Sigmoid colon (tissue), 4 donors: Measurements from ENCODE around the gene OSER1.
"Not testable (repeated sequence)": the region's sequence is repeated elsewhere in the genome, so short reads cannot be mapped to it uniquely, and the experiment has no call there.

Source experiments
- EP300 ChIP-seq, 4 donors: sonication (generic); formaldehyde crosslinking; IDR thresholded peaks; one replicate each; pipeline ENCODE4 v1.6.1; 2017; ENCODE audit warnings: antibody characterized with exemption in 4 of 4
- POLR2A ChIP-seq, 2 donors: fragments of 450-650 bp; IDR thresholded peaks; one replicate each; pipeline ENCODE4 v1.6.1; 2016; ENCODE audit warnings: antibody characterized with exemption in 2 of 2, mild to moderate bottlenecking in 2 of 2, moderate library complexity in 2 of 2
- POLR2AphosphoS5 ChIP-seq, 4 donors: sonication (generic); formaldehyde crosslinking; IDR thresholded peaks; one replicate each; pipeline ENCODE4 v1.6.1; 2017; ENCODE audit warnings: antibody characterized with exemption in 4 of 4
- TF ChIP-seq, protein P1 (sequence below), 4 experiments: fragments of 450-650 bp in 3 of 4; fragments of 200-600 bp in 1 of 4; IDR thresholded peaks; one replicate each; pipeline ENCODE4 v1.5.1; 2016 to 2019; ENCODE audit warnings: antibody characterized with exemption in 4 of 4, mild to moderate bottlenecking in 3 of 4, moderate library complexity in 2 of 4

DNA sequence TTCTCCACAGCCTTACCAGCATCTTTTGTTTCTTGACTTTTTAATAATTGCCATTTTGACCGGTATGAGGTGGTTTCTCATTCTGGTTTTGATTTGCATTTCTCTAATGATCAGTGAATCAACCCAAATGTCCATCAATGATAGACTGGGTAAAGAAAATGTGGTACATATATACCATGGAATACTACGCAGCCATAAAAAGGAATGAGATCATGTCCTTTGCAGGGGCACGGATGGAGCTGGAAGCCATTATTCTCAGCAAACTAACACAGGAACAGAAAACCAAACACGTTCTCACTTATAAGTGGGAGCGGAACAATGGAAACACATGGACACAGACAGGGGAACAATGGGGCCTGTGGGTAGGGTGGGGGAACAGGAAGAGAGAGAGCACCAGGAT, 18.9 kb downstream of the OSER1 start:
- TF ChIP-seq, protein P1, sequence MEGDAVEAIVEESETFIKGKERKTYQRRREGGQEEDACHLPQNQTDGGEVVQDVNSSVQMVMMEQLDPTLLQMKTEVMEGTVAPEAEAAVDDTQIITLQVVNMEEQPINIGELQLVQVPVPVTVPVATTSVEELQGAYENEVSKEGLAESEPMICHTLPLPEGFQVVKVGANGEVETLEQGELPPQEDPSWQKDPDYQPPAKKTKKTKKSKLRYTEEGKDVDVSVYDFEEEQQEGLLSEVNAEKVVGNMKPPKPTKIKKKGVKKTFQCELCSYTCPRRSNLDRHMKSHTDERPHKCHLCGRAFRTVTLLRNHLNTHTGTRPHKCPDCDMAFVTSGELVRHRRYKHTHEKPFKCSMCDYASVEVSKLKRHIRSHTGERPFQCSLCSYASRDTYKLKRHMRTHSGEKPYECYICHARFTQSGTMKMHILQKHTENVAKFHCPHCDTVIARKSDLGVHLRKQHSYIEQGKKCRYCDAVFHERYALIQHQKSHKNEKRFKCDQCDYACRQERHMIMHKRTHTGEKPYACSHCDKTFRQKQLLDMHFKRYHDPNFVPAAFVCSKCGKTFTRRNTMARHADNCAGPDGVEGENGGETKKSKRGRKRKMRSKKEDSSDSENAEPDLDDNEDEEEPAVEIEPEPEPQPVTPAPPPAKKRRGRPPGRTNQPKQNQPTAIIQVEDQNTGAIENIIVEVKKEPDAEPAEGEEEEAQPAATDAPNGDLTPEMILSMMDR (IDR thresholded peaks at IDR 0.05): not testable (repeated sequence)
- TF ChIP-seq POLR2AphosphoS5, POLR2A, EP300 (IDR thresholded peaks at IDR 0.05): not testable (repeated sequence)
